H9 (cell line): ENCODE data around the gene MVD. TPM values are rescaled to one million over a fixed set of nuclear protein-coding genes. Genes with fewer than 3 reads are reported as not detected.

Source experiments
- DNase-seq: peaks from one replicate; pipeline ENCODE4 v3.0.0-alpha.2; 2017
- H2AFZ ChIP-seq: one replicate; pipeline ENCODE4 v1.6.1; 2013; ENCODE audit warnings: mild to moderate bottlenecking, low read length, control low read depth, moderate library complexity
- H2AK5ac ChIP-seq: 2 replicates; pipeline ENCODE4 v1.6.1; 2013; ENCODE audit warnings: low read length, control low read depth, mixed read lengths; ENCODE audit not compliant: insufficient read length
- H2BK120ac ChIP-seq: one replicate; pipeline ENCODE4 v1.6.1; 2013; ENCODE audit warnings: low read depth, mild to moderate bottlenecking, low read length, control low read depth, inconsistent platforms; ENCODE audit not compliant: poor library complexity, severe bottlenecking
- H2BK12ac ChIP-seq: 2 replicates; pipeline ENCODE4 v1.6.1; 2013; ENCODE audit warnings: low read length, control low read depth, mixed read lengths, low read depth; ENCODE audit not compliant: insufficient read length
- H2BK15ac ChIP-seq: 2 replicates; pipeline ENCODE4 v1.6.1; 2013; ENCODE audit warnings: low read depth, low read length, control low read depth
- H2BK20ac ChIP-seq: one replicate; pipeline ENCODE4 v1.6.1; 2013; ENCODE audit warnings: low read depth, mild to moderate bottlenecking, low read length, control low read depth, inconsistent platforms; ENCODE audit not compliant: poor library complexity, severe bottlenecking
- H2BK5ac ChIP-seq: 2 replicates; pipeline ENCODE4 v1.6.1; 2013; ENCODE audit warnings: low read length, control low read depth, mixed read lengths; ENCODE audit not compliant: insufficient read length
- H3K14ac ChIP-seq: 2 replicates; pipeline ENCODE4 v1.6.1; 2013; ENCODE audit warnings: low read length, control low read depth; ENCODE audit not compliant: insufficient read depth
- H3K18ac ChIP-seq: 2 replicates; pipeline ENCODE4 v1.6.1; 2013; ENCODE audit warnings: low read depth, mild to moderate bottlenecking, mixed read lengths, low read length, control low read depth; ENCODE audit not compliant: insufficient read length
- H3K23ac ChIP-seq: 2 replicates; pipeline ENCODE4 v1.6.1; 2013; ENCODE audit warnings: low read length, control low read depth, mixed read lengths, low read depth; ENCODE audit not compliant: insufficient read length
- H3K23me2 ChIP-seq: 2 replicates; pipeline ENCODE4 v1.6.1; 2013; ENCODE audit warnings: low read depth, mild to moderate bottlenecking, mixed read lengths, low read length, control low read depth; ENCODE audit not compliant: insufficient read length, poor library complexity, severe bottlenecking
- H3K27ac ChIP-seq: 2 replicates; pipeline ENCODE4 v1.5.1; 2013; ENCODE audit warnings: low read length, control low read depth, mixed read lengths, low read depth; ENCODE audit not compliant: insufficient read length
- H3K27me3 ChIP-seq: 2 replicates; pipeline ENCODE4 v1.6.1; 2013; ENCODE audit warnings: low read length, control low read depth, inconsistent platforms; ENCODE audit not compliant: insufficient read depth
- H3K4ac ChIP-seq: 2 replicates; pipeline ENCODE4 v1.6.1; 2013; ENCODE audit warnings: low read depth, mild to moderate bottlenecking, control low read depth, inconsistent platforms, low read length, moderate library complexity
- H3K4me1 ChIP-seq: 2 replicates; pipeline ENCODE4 v1.6.1; 2013; ENCODE audit warnings: low read length, control low read depth, inconsistent platforms; ENCODE audit not compliant: insufficient read depth
- H3K4me2 ChIP-seq: 2 replicates; pipeline ENCODE4 v1.6.1; 2013; ENCODE audit warnings: low read length, control low read depth, mixed read lengths; ENCODE audit not compliant: insufficient read length, insufficient read depth
- H3K56ac ChIP-seq: 2 replicates; pipeline ENCODE4 v1.6.1; 2013; ENCODE audit warnings: low read depth, mild to moderate bottlenecking, mixed read lengths, low read length, control low read depth; ENCODE audit not compliant: insufficient read length
- H3K79me1 ChIP-seq: 2 replicates; pipeline ENCODE4 v1.6.1; 2013; ENCODE audit warnings: low read depth, mild to moderate bottlenecking, moderate library complexity, low read length, control low read depth, inconsistent platforms; ENCODE audit not compliant: insufficient read depth, poor library complexity, severe bottlenecking
- H3K79me2 ChIP-seq: 2 replicates; pipeline ENCODE4 v1.6.1; 2013; ENCODE audit warnings: low read length, control low read depth, inconsistent platforms; ENCODE audit not compliant: insufficient read depth
- H3K9ac ChIP-seq: 2 replicates; pipeline ENCODE4 v1.6.1; 2013; ENCODE audit warnings: low read length, control low read depth, mixed read lengths; ENCODE audit not compliant: insufficient read length; ENCODE audit errors: extremely low read depth
- H3K9me3 ChIP-seq: one replicate; pipeline ENCODE4 v1.6.1; 2013; ENCODE audit warnings: low read depth, low read length, inconsistent platforms; ENCODE audit not compliant: control insufficient read depth
- H3T11ph ChIP-seq: one replicate; pipeline ENCODE4 v1.6.1; 2013; ENCODE audit warnings: mild to moderate bottlenecking, low read length, control low read depth, inconsistent platforms
- H4K20me1 ChIP-seq: one replicate; pipeline ENCODE4 v1.6.1; 2013; ENCODE audit not compliant: control insufficient read depth, insufficient read length, insufficient read depth
- H4K5ac ChIP-seq: 2 replicates; pipeline ENCODE4 v1.6.1; 2013; ENCODE audit warnings: low read depth, mild to moderate bottlenecking, mixed read lengths, low read length, control low read depth; ENCODE audit not compliant: insufficient read length
- H4K8ac ChIP-seq: replicated peaks from 2 replicates; pipeline ENCODE4 v1.6.1; 2013; ENCODE audit warnings: low read length, control low read depth, mixed read lengths, low read depth; ENCODE audit not compliant: insufficient read length
- H4K91ac ChIP-seq: 2 replicates; pipeline ENCODE4 v1.6.1; 2013; ENCODE audit warnings: low read depth, mild to moderate bottlenecking, moderate library complexity, mixed read lengths, low read length, control low read depth; ENCODE audit not compliant: insufficient read length
- H3K27ac Mint-ChIP-seq, 3 experiments: 2 replicates in 2 of 3; 3 replicates in 1 of 3; pipeline ENCODE4 v1.8.0; 2020 to 2021; ENCODE audit warnings: mixed read lengths in 3 of 3, mild to moderate bottlenecking in 1 of 3, moderate library complexity in 1 of 3
- H3K27me3 Mint-ChIP-seq: 2 replicates; pipeline ENCODE4 v1.8.0; 2021; ENCODE audit warnings: low read depth, mild to moderate bottlenecking, moderate library complexity, mixed read lengths
- H3K36me3 Mint-ChIP-seq, 3 experiments: 2 replicates in 2 of 3; 3 replicates in 1 of 3; pipeline ENCODE4 v1.8.0; 2020 to 2021; ENCODE audit warnings: low read depth in 3 of 3, mixed read lengths in 3 of 3; ENCODE audit not compliant: insufficient read depth in 1 of 3
- H3K4me1 Mint-ChIP-seq, 2 experiments: 2 replicates each; pipeline ENCODE4 v1.8.0; 2020; ENCODE audit warnings: mixed read lengths in 2 of 2
- H3K4me3 Mint-ChIP-seq, 2 experiments: 2 replicates in 1 of 2; 3 replicates in 1 of 2; pipeline ENCODE4 v1.8.0; 2020 to 2021; ENCODE audit warnings: mild to moderate bottlenecking in 2 of 2, mixed read lengths in 2 of 2, moderate library complexity in 1 of 2
- H3K9me3 Mint-ChIP-seq, 2 experiments: 2 replicates in 1 of 2; 3 replicates in 1 of 2; pipeline ENCODE4 v1.8.0; 2020; ENCODE audit warnings: mild to moderate bottlenecking in 2 of 2, mixed read lengths in 2 of 2, moderate library complexity in 1 of 2
- WGBS: extraction: QIAGEN DNeasy Blood & Tissue Kit; methylation state at CpG from one replicate; pipeline ENCODE4 v1.1.7; 2013; ENCODE audit warnings: missing lambda C conversion rate, low lambda C conversion rate, mixed read lengths; ENCODE audit not compliant: insufficient read length; ENCODE audit errors: extremely low coverage; 5-methylcytosine and 5-hydroxymethylcytosine counted together
- total RNA-seq: library from RNA; stranded (reverse); gene quantifications from 2 replicates; pipeline ENCODE4 v1.2.1, GENCODE V29; 2021
- TF ChIP-seq, protein P1 (sequence below): fragments of 200-600 bp; sonication (generic); conservative IDR thresholded peaks from 3 replicates; pipeline ENCODE4 v1.8.0; 2021; ENCODE audit warnings: antibody characterized with exemption, mild to moderate bottlenecking

The MVD gene
- total RNA-seq, 1 experiment from 2014 or later: 53.2 TPM

DNA sequence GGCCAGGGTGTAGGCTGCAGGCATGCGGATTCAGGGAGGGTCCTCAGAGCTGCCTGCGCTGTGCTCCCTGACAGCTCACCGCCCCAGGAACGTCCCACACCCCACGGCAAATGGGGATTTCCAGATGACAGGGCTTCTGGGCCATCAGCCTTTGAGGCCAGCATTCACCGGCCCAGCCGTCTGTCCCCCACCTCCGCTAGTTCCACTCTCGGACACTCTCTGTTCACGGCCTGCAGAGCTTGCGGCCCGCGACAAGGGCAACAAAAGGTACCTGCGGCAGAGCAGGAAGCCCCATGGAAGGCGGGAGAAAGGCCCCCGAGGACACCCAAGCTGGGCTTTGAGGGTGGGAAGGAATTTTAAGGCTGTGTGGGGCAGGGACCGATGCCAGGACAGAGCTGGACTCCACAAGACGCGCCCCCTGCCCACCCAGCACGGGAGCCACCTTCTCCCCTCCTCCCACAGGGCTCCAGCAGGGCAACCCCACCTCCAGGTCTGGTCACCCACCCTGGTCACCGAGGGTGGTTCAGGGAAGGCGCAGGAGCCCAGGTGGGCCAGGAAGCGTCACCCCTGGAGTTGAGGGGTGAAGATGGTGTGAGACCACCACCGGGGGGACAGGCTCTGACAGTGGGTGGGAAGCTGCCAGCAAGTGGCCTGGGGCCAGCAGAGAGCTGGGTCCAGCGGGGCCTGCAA lies 6.5 kb downstream of the MVD start:
- Histone ChIP-seq H3K4ac (no peak overlapping the region), H2AK5ac (no peak overlapping the region), H3K9ac (no peak overlapping the region), H3K79me1 (peaks cover 3% of the 10 kb centered on the region), H3K23ac (no peak overlapping the region), H3K9me3 (no peaks in the 10 kb centered on the region), H3K18ac (no peak overlapping the region), H4K20me1 (no peaks in the 10 kb centered on the region), H3K4me1 (peaks cover 1% of the 10 kb centered on the region; the same call in 1 of the 2 replicates), H4K8ac (no peak overlapping the region), H3T11ph (no peak overlapping the region), H4K5ac (no peak overlapping the region), H2AFZ (no peak overlapping the region), H4K91ac (no peak overlapping the region), H3K27ac (no peak overlapping the region), H2BK20ac (no peak overlapping the region), H3K14ac (no peak overlapping the region; the same call in 1 of the 2 replicates), H3K56ac (no peak overlapping the region), H3K27me3 (no peaks in the 10 kb centered on the region), H3K79me2 (peaks cover 16% of the 10 kb centered on the region; the same call in 1 of the 2 replicates), H3K23me2 (peaks cover 1% of the 10 kb centered on the region), H3K4me2 (no peak overlapping the region), H2BK5ac (no peak overlapping the region), H2BK120ac (no peak overlapping the region), H2BK15ac (no peak overlapping the region), H2BK12ac (no peak overlapping the region)
- no peak overlapping the region for H3K4me3 Mint-ChIP-seq
- H3K4me1 Mint-ChIP-seq: peaks cover 5 to 11% of the 10 kb centered on the region in 2 experiments
- no peak for DNase-seq
- H3K27me3 Mint-ChIP-seq: no peaks in the 10 kb centered on the region
- no peaks in the 10 kb centered on the region for H3K9me3 Mint-ChIP-seq
- TF ChIP-seq, protein P1, sequence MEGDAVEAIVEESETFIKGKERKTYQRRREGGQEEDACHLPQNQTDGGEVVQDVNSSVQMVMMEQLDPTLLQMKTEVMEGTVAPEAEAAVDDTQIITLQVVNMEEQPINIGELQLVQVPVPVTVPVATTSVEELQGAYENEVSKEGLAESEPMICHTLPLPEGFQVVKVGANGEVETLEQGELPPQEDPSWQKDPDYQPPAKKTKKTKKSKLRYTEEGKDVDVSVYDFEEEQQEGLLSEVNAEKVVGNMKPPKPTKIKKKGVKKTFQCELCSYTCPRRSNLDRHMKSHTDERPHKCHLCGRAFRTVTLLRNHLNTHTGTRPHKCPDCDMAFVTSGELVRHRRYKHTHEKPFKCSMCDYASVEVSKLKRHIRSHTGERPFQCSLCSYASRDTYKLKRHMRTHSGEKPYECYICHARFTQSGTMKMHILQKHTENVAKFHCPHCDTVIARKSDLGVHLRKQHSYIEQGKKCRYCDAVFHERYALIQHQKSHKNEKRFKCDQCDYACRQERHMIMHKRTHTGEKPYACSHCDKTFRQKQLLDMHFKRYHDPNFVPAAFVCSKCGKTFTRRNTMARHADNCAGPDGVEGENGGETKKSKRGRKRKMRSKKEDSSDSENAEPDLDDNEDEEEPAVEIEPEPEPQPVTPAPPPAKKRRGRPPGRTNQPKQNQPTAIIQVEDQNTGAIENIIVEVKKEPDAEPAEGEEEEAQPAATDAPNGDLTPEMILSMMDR: no peak
- H3K27ac Mint-ChIP-seq: peak overlapping the region in 2 of 3 experiments; percentile 34 to 65; a peak in 1 of 7 replicates
- peaks cover 9 to 34% (median 30%) of the 10 kb centered on the region in 3 experiments; a peak in 6 of 7 replicates for H3K36me3 Mint-ChIP-seq
- no CpG with 5 or more reads among the region's 25 CpGs for WGBS
